Measurements from ENCODE around the gene CDK4.
A peak's percentile ranks its signal among the peaks of the same experiment; 100 is the strongest.

CDK4 gene

GRCh38 chr12:57738661-57739237 is 13.4 kb downstream of the CDK4 start, which contains the start of gene AGAP2:
Gene AGAP2, minus strand, starts transcription at chr12:57738742. Its CDS starts 496 bp downstream, at chr12:57738246.
- peak within 1 kb of the TSS; percentile 53 for H2AFZ ChIP-seq
- no peaks in the 10 kb centered on the region for H3K79me2 ChIP-seq
- no peaks in the 10 kb centered on the region for H3K36me3 ChIP-seq (ENCODE audit: control insufficient read depth, insufficient read depth, low read length)
- peaks cover 14% of the 10 kb centered on the region for H3K4me1 ChIP-seq
- no peak within 1 kb of the TSS for H3K9ac ChIP-seq
- H3K27me3 ChIP-seq (ENCODE audit: control insufficient read depth, insufficient read depth, low read length): no peaks in the 10 kb centered on the region
- H3K27ac ChIP-seq: no peak within 1 kb of the TSS
- no peak for TF ChIP-seq CTCF (IDR thresholded peaks at IDR 0.05)
- peak within 1 kb of the TSS; percentile 45 for H3K4me2 ChIP-seq (ENCODE audit: low read length)
- no peak within 1 kb of the TSS for H3K4me3 ChIP-seq (ENCODE audit: low read depth, low read length)
- no peaks in the 10 kb centered on the region for H3K9me3 ChIP-seq (ENCODE audit: control insufficient read depth, low read length)

- Histone ChIP-seq H3K4me2 (ENCODE audit: low read length) (peak overlapping the region; percentile 45), H2AFZ (peak overlapping the region; percentile 53), H3K4me3 (ENCODE audit: low read depth, low read length) (no peak overlapping the region), H3K79me2 (no peaks in the 10 kb centered on the region), H3K9me3 (ENCODE audit: control insufficient read depth, low read length) (no peaks in the 10 kb centered on the region), H3K27me3 (ENCODE audit: control insufficient read depth, insufficient read depth, low read length) (no peaks in the 10 kb centered on the region), H3K36me3 (ENCODE audit: control insufficient read depth, insufficient read depth, low read length) (no peaks in the 10 kb centered on the region), H3K4me1 (peaks cover 14% of the 10 kb centered on the region), H3K9ac (no peak overlapping the region), H3K27ac (no peak overlapping the region)
- TF ChIP-seq CTCF (IDR thresholded peaks at IDR 0.05): peak; percentile 30
Observed at GRCh38 chr12:57737467-57738460, 14.3 kb downstream of the CDK4 start.

DNA sequence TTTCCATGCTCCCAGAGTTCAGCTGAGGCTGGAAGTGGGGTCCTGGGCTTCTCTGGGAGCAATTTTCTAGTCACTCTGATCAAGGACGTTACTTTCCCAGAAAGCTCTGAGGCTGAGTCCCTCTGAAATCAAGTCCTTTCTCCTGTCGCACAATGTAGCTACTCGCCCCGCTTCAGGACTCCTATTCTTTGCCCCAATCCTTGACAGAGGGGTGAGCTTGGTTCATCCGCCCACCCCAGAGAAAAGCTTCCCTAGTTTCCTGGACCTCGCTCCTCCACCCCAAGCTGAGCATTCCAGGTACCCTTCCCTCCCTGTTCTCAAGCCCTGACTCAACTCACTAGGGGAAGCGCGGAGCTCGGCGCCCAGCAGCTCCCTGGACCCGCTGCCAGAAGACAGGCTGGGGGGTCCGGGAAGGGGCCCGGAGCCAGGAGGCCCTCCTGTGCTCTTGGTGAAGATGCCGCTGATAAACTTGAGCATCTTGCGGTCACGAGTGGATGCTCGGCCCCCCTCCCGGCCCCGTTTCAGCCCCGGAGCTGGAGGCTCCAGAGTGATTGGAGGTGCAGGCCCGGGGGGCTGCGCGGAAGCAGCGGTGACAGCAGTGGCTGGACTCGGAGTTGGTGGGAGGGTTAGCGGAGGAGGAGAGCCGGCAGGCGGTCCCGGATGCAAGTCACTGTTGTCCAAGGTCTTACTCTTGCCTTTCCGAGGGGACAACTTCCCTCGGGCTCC is 15.2 kb downstream of the CDK4 start:
- no peak overlapping the region for H3K27ac ChIP-seq

More for the DNA sequence above, 15.2 kb downstream of the CDK4 start:
- H3K4me3 ChIP-seq (ENCODE audit: low read depth, low read length): no peak overlapping the region
- H3K36me3 ChIP-seq (ENCODE audit: control insufficient read depth, insufficient read depth, low read length): no peaks in the 10 kb centered on the region
- no peak overlapping the region for H3K9ac ChIP-seq
- no peak for TF ChIP-seq CTCF (IDR thresholded peaks at IDR 0.05)
- H3K9me3 ChIP-seq (ENCODE audit: control insufficient read depth, low read length): no peaks in the 10 kb centered on the region
- H3K79me2 ChIP-seq: no peaks in the 10 kb centered on the region
- no peak overlapping the region for H3K4me2 ChIP-seq (ENCODE audit: low read length)
- H2AFZ ChIP-seq: peak overlapping the region; percentile 51
- H3K4me1 ChIP-seq: peaks cover 14% of the 10 kb centered on the region
- H3K27me3 ChIP-seq (ENCODE audit: control insufficient read depth, insufficient read depth, low read length): no peaks in the 10 kb centered on the region
